DOHH2 (cell line): ENCODE results near the gene TFF2.

Experiments used
- H3F3A ChIP-seq: fragments of 200-600 bp; sonication (generic), shearing (Covaris generic); 2 replicates; pipeline ENCODE4 v1.6.0; 2016; ENCODE audit warnings: antibody characterized with exemption, mild to moderate bottlenecking; ENCODE audit not compliant: control insufficient read depth, insufficient read depth
- H3K27ac ChIP-seq: fragments of 200-600 bp; sonication (generic); 2 replicates; pipeline ENCODE4 v1.5.1; 2014; ENCODE audit warnings: low read depth, mild to moderate bottlenecking, low read length, moderate library complexity
- H3K27me3 ChIP-seq: fragments of 200-600 bp; sonication (generic); 2 replicates; pipeline ENCODE4 v1.6.1; 2014; ENCODE audit warnings: mild to moderate bottlenecking, low read length, mixed read lengths; ENCODE audit not compliant: control insufficient read depth
- H3K36me3 ChIP-seq: fragments of 200-600 bp; sonication (generic); 2 replicates; pipeline ENCODE4 v1.6.1; 2014; ENCODE audit warnings: mild to moderate bottlenecking, low read length, moderate library complexity, mixed read lengths; ENCODE audit not compliant: control insufficient read depth
- H3K4me1 ChIP-seq: fragments of 200-600 bp; sonication (generic); 2 replicates; pipeline ENCODE4 v1.6.1; 2014; ENCODE audit warnings: mild to moderate bottlenecking, low read length, mixed read lengths; ENCODE audit not compliant: control insufficient read depth
- H3K4me2 ChIP-seq: fragments of 200-600 bp; sonication (generic); 2 replicates; pipeline ENCODE4 v1.6.0; 2014; ENCODE audit warnings: mild to moderate bottlenecking, low read length, moderate library complexity
- H3K4me3 ChIP-seq: fragments of 200-600 bp; sonication (generic); 2 replicates; pipeline ENCODE4 v1.5.1; 2014; ENCODE audit warnings: mild to moderate bottlenecking, low read length, mixed read lengths
- H3K79me2 ChIP-seq: fragments of 200-600 bp; sonication (generic); 2 replicates; pipeline ENCODE4 v1.6.1; 2014; ENCODE audit warnings: mild to moderate bottlenecking, low read length, mixed read lengths; ENCODE audit not compliant: control insufficient read depth
- H3K9me2 ChIP-seq: fragments of 200-600 bp; sonication (generic); replicated peaks from 2 replicates; pipeline ENCODE4 v1.6.1; 2014; ENCODE audit warnings: mild to moderate bottlenecking, low read length, mixed read lengths; ENCODE audit not compliant: control insufficient read depth
- H3K9me3 ChIP-seq: fragments of 200-600 bp; sonication (generic); 2 replicates; pipeline ENCODE4 v1.6.1; 2014; ENCODE audit warnings: antibody characterized with exemption, low read length, mixed read lengths; ENCODE audit not compliant: control insufficient read depth, insufficient read depth
- H4K20me1 ChIP-seq: fragments of 200-600 bp; sonication (generic); 2 replicates; pipeline ENCODE4 v1.6.0; 2014; ENCODE audit warnings: low read depth, mild to moderate bottlenecking, antibody characterized with exemption, low read length, moderate library complexity; ENCODE audit not compliant: control insufficient read depth, insufficient read depth
- CTCF ChIP-seq: fragments of 200-600 bp; sonication (generic); IDR thresholded peaks from one replicate; pipeline ENCODE4 v1.5.1; 2014; ENCODE audit warnings: antibody characterized with exemption, mild to moderate bottlenecking, low read depth, low read length; ENCODE audit not compliant: poor library complexity, severe bottlenecking
- EZH2phosphoT487 ChIP-seq: fragments of 200-600 bp; sonication (generic); IDR thresholded peaks from 2 replicates; pipeline ENCODE4 v1.6.1; 2017; ENCODE audit warnings: borderline replicate concordance, mild to moderate bottlenecking, antibody characterized with exemption, low read length, moderate library complexity, mixed read lengths

TFF2 gene

GRCh38 chr21:42384156-42384945 lies 33.6 kb upstream of the TFF2 start:
- H3K36me3 ChIP-seq = no peaks in the 10 kb centered on the region
- no peaks in the 10 kb centered on the region for H3K9me3 ChIP-seq
- peak overlapping the region; percentile 5; the same call in 1 of the 2 replicates for H3K4me2 ChIP-seq
- H3K9me2 ChIP-seq = no peaks in the 10 kb centered on the region
- H3F3A ChIP-seq = no peaks in the 10 kb centered on the region
- peaks cover 22% of the 10 kb centered on the region for H3K4me1 ChIP-seq
- no peak overlapping the region for H3K4me3 ChIP-seq
- H3K27me3 ChIP-seq = peaks cover 23% of the 10 kb centered on the region; the same call in 1 of the 2 replicates
- no peak for TF ChIP-seq EZH2phosphoT487
- no peak for TF ChIP-seq CTCF
- no peaks in the 10 kb centered on the region for H4K20me1 ChIP-seq
- no peak overlapping the region for H3K27ac ChIP-seq
- no peaks in the 10 kb centered on the region for H3K79me2 ChIP-seq

GRCh38 chr21:42383331-42383730 lies 32.5 kb upstream of the TFF2 start:
- H3F3A ChIP-seq = no peaks in the 10 kb centered on the region
- H4K20me1 ChIP-seq = no peaks in the 10 kb centered on the region
- no peaks in the 10 kb centered on the region for H3K9me3 ChIP-seq
- no peak overlapping the region for H3K27ac ChIP-seq
- H3K4me1 ChIP-seq = peaks cover 23% of the 10 kb centered on the region
- no peaks in the 10 kb centered on the region for H3K9me2 ChIP-seq
- no peak overlapping the region for H3K4me2 ChIP-seq
- H3K79me2 ChIP-seq = no peaks in the 10 kb centered on the region
- peaks cover 18% of the 10 kb centered on the region; the same call in 1 of the 2 replicates for H3K27me3 ChIP-seq
- H3K4me3 ChIP-seq = no peak overlapping the region
- TF ChIP-seq CTCF = no peak
- no peaks in the 10 kb centered on the region for H3K36me3 ChIP-seq

- Histone ChIP-seq H3K9me2 (no peaks in the 10 kb centered on the region), H3K27ac (no peak overlapping the region), H3K4me3 (no peak overlapping the region), H4K20me1 (no peaks in the 10 kb centered on the region), H3K27me3 (peaks cover 18% of the 10 kb centered on the region; the same call in 1 of the 2 replicates), H3K36me3 (no peaks in the 10 kb centered on the region), H3F3A (no peaks in the 10 kb centered on the region), H3K4me2 (no peak overlapping the region), H3K4me1 (peaks cover 23% of the 10 kb centered on the region), H3K9me3 (no peaks in the 10 kb centered on the region), H3K79me2 (no peaks in the 10 kb centered on the region)
- TF ChIP-seq CTCF = no peak
- no peak for TF ChIP-seq EZH2phosphoT487
These were observed 32.1 kb upstream of the TFF2 start for GRCh38 chr21:42382915-42383314.
